Uterus (tissue), 2 donors: ENCODE results near the gene RNU1-2.
"Not testable (repeated sequence)": the region's sequence is repeated elsewhere in the genome, so short reads cannot be mapped to it uniquely, and the experiment has no call there.

Experiments used
- POLR2A ChIP-seq, 2 donors: fragments of 450-650 bp; IDR thresholded peaks; one replicate each; pipeline ENCODE4 v1.6.1; 2016; ENCODE audit warnings: antibody characterized with exemption in 2 of 2, mild to moderate bottlenecking in 1 of 2, moderate library complexity in 1 of 2
- TF ChIP-seq, protein P1 (sequence below), 4 experiments: fragments of 200-600 bp in 2 of 4; fragments of 450-650 bp in 2 of 4; sonication (generic) in 2 of 4; IDR thresholded peaks; one replicate each; pipeline ENCODE4 v1.5.1; 2016 to 2019; ENCODE audit warnings: antibody characterized with exemption in 4 of 4, mild to moderate bottlenecking in 2 of 4, moderate library complexity in 1 of 4

- TF ChIP-seq, protein P1, sequence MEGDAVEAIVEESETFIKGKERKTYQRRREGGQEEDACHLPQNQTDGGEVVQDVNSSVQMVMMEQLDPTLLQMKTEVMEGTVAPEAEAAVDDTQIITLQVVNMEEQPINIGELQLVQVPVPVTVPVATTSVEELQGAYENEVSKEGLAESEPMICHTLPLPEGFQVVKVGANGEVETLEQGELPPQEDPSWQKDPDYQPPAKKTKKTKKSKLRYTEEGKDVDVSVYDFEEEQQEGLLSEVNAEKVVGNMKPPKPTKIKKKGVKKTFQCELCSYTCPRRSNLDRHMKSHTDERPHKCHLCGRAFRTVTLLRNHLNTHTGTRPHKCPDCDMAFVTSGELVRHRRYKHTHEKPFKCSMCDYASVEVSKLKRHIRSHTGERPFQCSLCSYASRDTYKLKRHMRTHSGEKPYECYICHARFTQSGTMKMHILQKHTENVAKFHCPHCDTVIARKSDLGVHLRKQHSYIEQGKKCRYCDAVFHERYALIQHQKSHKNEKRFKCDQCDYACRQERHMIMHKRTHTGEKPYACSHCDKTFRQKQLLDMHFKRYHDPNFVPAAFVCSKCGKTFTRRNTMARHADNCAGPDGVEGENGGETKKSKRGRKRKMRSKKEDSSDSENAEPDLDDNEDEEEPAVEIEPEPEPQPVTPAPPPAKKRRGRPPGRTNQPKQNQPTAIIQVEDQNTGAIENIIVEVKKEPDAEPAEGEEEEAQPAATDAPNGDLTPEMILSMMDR (IDR thresholded peaks at IDR 0.05), result not testable (repeated sequence)
- not testable (repeated sequence) for TF ChIP-seq POLR2A (IDR thresholded peaks at IDR 0.05)
These were observed 25.8 kb upstream of the RNU1-2 start for GRCh38 chr1:16869996-16870395.
